HUES6 (cell line): Measurements from ENCODE around the gene USP17L13.
"Not testable (repeated sequence)": the region's sequence is repeated elsewhere in the genome, so short reads cannot be mapped to it uniquely, and the experiment has no call there.

Source experiments
- H3K27ac ChIP-seq: 2 replicates; pipeline ENCODE4 v1.7.0; 2013; ENCODE audit warnings: low read depth, mild to moderate bottlenecking, low read length, inconsistent platforms
- H3K27me3 ChIP-seq: 2 replicates; pipeline ENCODE4 v1.6.1; 2013; ENCODE audit warnings: low read length; ENCODE audit not compliant: control insufficient read depth, insufficient read depth
- H3K36me3 ChIP-seq: 2 replicates; pipeline ENCODE4 v1.6.1; 2013; ENCODE audit warnings: low read length; ENCODE audit not compliant: control insufficient read depth, insufficient read depth
- H3K4me1 ChIP-seq: 2 replicates; pipeline ENCODE4 v1.6.1; 2013; ENCODE audit warnings: low read length; ENCODE audit not compliant: control insufficient read depth, insufficient read depth
- H3K4me3 ChIP-seq: 2 replicates; pipeline ENCODE4 v1.5.1; 2013; ENCODE audit warnings: low read depth, low read length
- H3K9ac ChIP-seq: one replicate; pipeline ENCODE4 v1.6.1; 2013; ENCODE audit warnings: mild to moderate bottlenecking, low read length
- H3K9me3 ChIP-seq: 2 replicates; pipeline ENCODE4 v1.6.1; 2013; ENCODE audit warnings: low read depth, low read length; ENCODE audit not compliant: control insufficient read depth, insufficient read depth

Gene USP17L13

GRCh38 chr4:9257824-9258223 lies 33.1 kb downstream of the USP17L13 start, which contains the start of gene USP17L20:
Gene USP17L20, plus strand, starts transcription at chr4:9258124. Its CDS starts 0 bp downstream, at chr4:9258124.
- not testable (repeated sequence) for H3K9me3 ChIP-seq, H3K4me3 ChIP-seq, H3K36me3 ChIP-seq, H3K27me3 ChIP-seq, H3K27ac ChIP-seq, H3K9ac ChIP-seq, H3K4me1 ChIP-seq

- H3K4me3 ChIP-seq, H3K27ac ChIP-seq, H3K4me1 ChIP-seq, H3K27me3 ChIP-seq, H3K9me3 ChIP-seq, H3K9ac ChIP-seq, H3K36me3 ChIP-seq: not testable (repeated sequence)
Observed at GRCh38 chr4:9262572-9262971, 37.9 kb downstream of the USP17L13 start, which contains the start of gene USP17L21. Gene USP17L21, plus strand, starts transcription at chr4:9262872. Its CDS starts 0 bp downstream, at chr4:9262872.

DNA sequence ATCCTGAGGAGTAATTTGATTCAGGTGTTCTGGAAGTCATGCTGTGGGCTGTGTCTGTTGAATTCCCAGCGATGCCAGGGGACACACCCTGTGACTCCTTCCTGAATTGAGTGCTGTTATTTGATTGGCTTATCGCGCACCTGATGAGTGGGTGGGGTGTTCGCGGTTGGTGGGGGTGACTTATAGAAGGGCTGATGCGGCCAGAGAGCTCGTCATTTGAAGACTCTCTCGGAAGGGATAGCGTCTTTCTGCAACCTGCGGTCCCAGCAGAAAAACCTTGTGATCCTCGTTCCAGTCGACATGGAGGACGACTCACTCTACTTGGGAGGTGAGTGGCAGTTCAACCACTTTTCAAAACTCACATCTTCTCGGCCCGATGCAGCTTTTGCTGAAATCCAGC lies 42.6 kb downstream of the USP17L13 start, which contains the start of gene USP17L22:
Gene USP17L22, plus strand, starts transcription at position 301 of the 400 bp plus-strand sequence. Its CDS starts 0 bp downstream, at position 301.
- H3K27me3 ChIP-seq, H3K9ac ChIP-seq, H3K36me3 ChIP-seq, H3K9me3 ChIP-seq, H3K27ac ChIP-seq, H3K4me3 ChIP-seq, H3K4me1 ChIP-seq: not testable (repeated sequence)

GRCh38 chr4:9271719-9272118 lies 47.0 kb downstream of the USP17L13 start:
- not testable (repeated sequence) for H3K4me1 ChIP-seq, H3K9me3 ChIP-seq, H3K27me3 ChIP-seq, H3K27ac ChIP-seq, H3K36me3 ChIP-seq, H3K9ac ChIP-seq, H3K4me3 ChIP-seq
